Stimulated activated CD8-positive, alpha-beta memory T cell treated with anti-CD3 and anti-CD28 coated beads, Interleukin-4, amount 100 ng/mL, for 4 hours (primary cell): ENCODE results near the gene STK32A.
"Not testable (repeated sequence)": the region's sequence is repeated elsewhere in the genome, so short reads cannot be mapped to it uniquely, and the experiment has no call there.

Source experiments
- DNase-seq, 2 donors: peaks; one replicate each; pipeline ENCODE4 v3.0.0-alpha.2; 2020; ENCODE audit warnings: low read depth in 2 of 2, low spot score in 1 of 2

STK32A gene

GRCh38 chr5:147341345-147341744 is 106.5 kb downstream of the STK32A start:
- no peak for DNase-seq

GRCh38 chr5:147344861-147345260 is 110.0 kb downstream of the STK32A start:
- no peak for DNase-seq

- DNase-seq = no peak
These were observed 111.3 kb downstream of the STK32A start for GRCh38 chr5:147346006-147346561.

GRCh38 chr5:147348046-147348445 is 113.2 kb downstream of the STK32A start:
- DNase-seq = no peak

- DNase-seq = no peak
These were observed 113.6 kb downstream of the STK32A start for GRCh38 chr5:147348451-147348850.

GRCh38 chr5:147349241-147349640 is 114.4 kb downstream of the STK32A start:
- no peak for DNase-seq

- DNase-seq = no peak
These were observed 124.3 kb downstream of the STK32A start for GRCh38 chr5:147359101-147359500.

GRCh38 chr5:147359581-147359980 is 124.8 kb downstream of the STK32A start:
- DNase-seq = no peak

- DNase-seq = no peak
These were observed 126.0 kb downstream of the STK32A start for GRCh38 chr5:147360816-147361215.

GRCh38 chr5:147361441-147362175 is 126.8 kb downstream of the STK32A start:
- DNase-seq = no peak

- DNase-seq = not testable (repeated sequence)
These were observed 132.6 kb downstream of the STK32A start for GRCh38 chr5:147367381-147367780.

GRCh38 chr5:147369742-147370374 is 135.0 kb downstream of the STK32A start:
- no peak for DNase-seq

GRCh38 chr5:147371290-147371689 is 136.5 kb downstream of the STK32A start:
- DNase-seq = no peak

- no peak for DNase-seq
These were observed 137.4 kb downstream of the STK32A start for GRCh38 chr5:147372191-147372590.

- DNase-seq = no peak
These were observed 138.5 kb downstream of the STK32A start for GRCh38 chr5:147373328-147373727.

- DNase-seq = no peak
These were observed 140.3 kb downstream of the STK32A start for GRCh38 chr5:147375151-147375550.

GRCh38 chr5:147377682-147378081 is 142.9 kb downstream of the STK32A start:
- DNase-seq = no peak

- DNase-seq = no peak
These were observed 146.7 kb downstream of the STK32A start for GRCh38 chr5:147381555-147381954.

GRCh38 chr5:147382776-147383175 is 147.9 kb downstream of the STK32A start:
- no peak for DNase-seq

GRCh38 chr5:147384346-147385193 is 149.7 kb downstream of the STK32A start:
- DNase-seq = no peak

- no peak for DNase-seq
These were observed 152.3 kb downstream of the STK32A start for GRCh38 chr5:147387109-147387508.
